Activated CD4-positive, alpha-beta T cell treated with anti-CD3 and anti-CD28 coated beads for 4 hours (primary cell): ENCODE data around the gene TAMALIN.

Experiments
- DNase-seq, 2 donors: peaks; one replicate each; pipeline ENCODE4 v3.0.0-alpha.2; 2020

Gene TAMALIN

GRCh38 chr12:52037248-52037861 is 30.6 kb downstream of the TAMALIN start:
- DNase-seq: no peak

- DNase-seq: no peak
Measured at GRCh38 chr12:52038447-52038846, 31.7 kb downstream of the TAMALIN start.

GRCh38 chr12:52041035-52041434 is 34.3 kb downstream of the TAMALIN start:
- no peak for DNase-seq

DNA sequence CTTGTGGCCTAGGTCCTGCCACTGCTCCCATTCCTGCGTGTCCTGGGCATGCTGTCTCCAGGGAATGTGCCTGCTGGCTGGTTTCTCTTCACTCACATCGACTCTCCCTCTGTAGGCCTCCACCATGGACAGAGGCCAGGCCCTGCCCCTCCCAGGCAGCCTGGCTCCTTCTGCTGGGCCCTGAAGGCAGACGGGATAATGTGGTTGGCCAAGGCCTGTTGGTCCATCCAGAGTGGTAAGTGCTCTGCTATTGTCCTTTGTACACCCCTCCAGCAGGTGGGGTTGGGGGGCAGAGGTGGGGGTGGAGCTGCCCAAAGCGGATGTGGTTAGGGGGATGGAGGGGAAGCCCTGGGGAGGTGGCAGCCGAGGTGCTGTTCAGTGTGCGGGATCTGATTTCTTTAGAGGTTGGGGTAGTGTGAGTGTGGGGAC is 35.0 kb downstream of the TAMALIN start:
- DNase-seq: no peak

DNA sequence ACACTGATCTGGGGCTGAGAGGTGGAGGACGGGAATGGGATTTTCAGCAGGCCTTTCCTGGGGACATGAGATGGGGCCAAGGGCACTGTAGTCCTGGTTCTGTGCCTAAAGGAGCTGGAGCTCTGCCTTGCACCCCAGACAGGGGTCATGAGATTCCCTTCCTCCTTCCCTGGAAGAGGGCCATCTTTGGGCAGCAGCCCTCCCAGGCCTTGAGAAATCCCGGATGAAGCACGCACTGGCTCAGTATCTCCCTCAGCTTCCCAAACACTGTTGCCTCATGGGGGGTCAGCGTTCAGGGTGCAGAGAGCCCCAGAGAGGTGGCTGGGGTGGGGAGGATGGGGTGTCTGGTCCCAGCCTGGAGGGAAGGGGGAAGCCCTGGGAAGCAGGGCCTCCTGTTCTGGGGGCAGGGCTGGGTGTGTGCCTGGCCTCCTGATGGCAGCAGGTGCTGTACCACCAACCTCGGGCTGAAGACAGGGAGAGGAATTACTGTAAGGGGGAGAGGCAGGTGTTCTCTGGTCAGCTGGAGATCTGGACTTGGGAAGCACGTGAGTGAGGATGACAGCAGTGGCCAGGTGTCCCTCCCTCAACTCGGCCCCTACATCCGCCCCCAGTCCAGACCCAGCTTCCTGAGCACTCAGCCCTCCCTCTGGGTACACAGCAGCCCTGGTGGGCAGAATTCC is 36.1 kb downstream of the TAMALIN start:
- DNase-seq: no peak

DNA sequence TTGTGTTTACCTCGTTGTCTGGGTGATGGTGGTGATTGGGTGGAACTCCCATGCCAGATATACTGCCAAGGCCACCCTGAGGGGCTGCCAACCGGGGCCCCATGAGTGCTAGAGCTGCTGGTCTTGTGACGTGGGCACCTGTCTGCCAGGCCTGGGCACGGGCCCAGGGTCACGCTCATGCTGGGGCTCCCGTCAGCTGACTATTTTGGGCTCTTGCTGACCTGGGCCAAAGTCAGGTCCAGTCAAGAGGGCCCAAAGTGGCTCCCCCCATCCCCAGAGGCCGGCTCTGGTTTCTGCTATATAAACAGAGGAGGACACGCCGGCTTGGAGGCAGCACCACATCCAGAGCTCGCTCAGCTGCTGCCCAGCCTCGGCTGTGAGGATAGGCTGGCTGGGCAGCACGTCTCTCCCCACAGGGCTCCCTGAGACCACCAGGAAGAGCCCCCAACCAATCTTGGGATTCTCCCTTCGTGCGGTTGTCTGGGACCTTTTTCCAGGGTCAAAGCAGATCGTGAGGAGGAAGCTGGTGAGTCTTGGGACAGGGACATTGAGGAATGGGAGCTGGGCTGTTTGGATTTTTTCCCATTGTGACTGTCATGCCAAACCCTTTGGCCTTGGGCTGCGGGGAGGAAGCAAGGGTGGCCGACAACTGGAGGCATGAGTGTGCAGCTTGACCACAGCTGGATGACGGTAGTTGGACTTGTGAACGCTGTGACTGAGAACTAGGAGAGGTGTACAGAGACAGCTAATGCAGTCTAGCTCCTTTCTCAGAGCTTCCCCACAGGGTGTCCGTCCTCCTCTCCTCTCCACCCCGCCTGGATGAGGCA is 36.9 kb downstream of the TAMALIN start:
- DNase-seq: no peak

DNA sequence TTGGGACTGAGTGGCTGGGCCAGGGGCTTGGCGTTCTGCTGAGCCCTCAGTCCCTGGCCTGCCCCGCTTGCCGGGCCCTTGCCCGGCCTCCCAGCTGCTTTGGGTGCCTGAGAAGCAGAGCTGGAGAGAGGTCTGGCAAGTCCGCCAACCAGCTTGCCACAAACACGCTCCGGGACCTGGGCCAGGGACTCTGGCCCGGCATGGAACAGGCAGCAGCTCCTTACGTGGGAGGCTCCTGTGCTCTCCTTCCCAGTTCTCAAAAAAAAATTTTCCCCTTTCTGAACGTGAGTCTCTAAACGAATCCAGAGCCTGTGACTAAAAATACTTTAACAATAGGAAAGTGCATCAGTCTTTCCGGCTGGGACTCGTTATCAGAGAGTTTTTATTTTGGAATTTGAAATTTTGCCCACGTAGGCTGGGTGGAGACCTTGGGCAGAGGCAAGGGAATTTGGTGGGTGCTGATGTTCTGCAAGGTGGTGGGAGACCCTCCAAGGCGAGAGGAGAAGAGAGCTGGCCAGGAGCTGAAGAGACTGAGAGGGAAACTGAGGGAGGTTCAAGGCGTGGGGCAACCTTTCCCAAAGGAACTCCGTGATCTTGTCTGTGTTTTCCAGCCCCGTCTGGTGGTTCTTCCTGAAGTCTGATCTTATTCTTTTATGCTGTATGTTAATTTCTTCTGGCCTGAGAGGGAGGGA is 37.7 kb downstream of the TAMALIN start:
- no peak for DNase-seq

DNA sequence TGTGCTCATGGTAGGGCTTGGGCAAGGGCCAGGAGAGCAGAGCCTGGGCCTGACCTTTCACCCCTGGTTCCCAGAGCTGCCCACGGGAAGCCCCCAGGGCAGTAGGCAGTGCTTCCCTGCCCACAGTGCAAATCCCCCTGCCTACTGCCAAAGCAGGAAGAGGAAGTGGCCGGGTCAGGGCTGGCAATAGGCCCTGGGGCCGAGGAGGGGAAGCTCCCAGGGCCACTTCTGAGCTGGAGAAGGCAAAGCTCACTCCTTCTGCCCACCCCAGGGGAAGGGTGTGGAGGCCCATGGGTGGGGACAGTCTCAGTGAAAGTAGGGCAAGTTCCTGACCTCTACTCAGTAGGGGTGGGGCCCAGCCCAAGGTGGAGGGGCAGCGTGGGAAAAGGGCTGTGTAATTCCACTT is 39.1 kb downstream of the TAMALIN start:
- DNase-seq: no peak

DNA sequence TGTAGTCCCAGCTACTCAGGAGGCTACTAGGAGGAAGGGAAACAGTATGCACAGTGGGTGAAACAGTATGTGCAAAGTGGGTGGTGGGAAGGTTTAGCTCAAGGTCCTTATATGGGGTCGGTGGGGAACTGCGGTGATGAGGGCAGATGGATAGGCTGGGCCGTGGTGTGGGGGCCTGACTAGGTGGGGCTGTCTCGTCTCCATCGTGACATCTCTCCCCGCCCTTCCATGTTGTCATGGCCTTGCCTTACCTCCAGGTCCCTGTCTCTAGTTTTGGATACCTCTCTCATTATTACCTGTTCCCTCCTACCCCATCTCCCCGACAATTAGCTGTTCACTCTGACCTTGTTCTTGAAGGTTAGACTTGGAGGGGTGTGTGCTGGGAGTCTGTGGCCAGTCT is 40.1 kb downstream of the TAMALIN start:
- DNase-seq: no peak

DNA sequence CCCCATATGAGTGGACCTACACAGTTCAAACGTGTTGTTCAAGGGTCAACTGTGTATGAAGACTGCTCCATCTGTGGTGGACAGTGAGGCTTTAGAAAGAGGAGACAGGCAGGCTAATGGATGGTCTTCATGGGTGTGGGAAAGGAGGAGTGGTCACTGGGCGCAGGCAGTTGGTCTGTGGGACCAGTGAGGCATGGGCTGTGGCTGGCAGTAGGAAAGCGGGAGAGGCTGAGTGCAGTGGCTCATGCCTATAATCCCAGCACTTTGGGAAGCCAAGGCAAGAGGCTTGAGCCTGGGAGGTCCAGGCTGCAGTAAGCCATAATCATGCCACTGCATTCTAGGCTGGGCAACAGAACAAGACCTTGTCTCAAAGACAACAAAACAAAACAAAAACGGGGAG is 42.5 kb downstream of the TAMALIN start:
- DNase-seq: no peak

- DNase-seq: no peak
Measured at GRCh38 chr12:52049688-52050087, 42.9 kb downstream of the TAMALIN start.

DNA sequence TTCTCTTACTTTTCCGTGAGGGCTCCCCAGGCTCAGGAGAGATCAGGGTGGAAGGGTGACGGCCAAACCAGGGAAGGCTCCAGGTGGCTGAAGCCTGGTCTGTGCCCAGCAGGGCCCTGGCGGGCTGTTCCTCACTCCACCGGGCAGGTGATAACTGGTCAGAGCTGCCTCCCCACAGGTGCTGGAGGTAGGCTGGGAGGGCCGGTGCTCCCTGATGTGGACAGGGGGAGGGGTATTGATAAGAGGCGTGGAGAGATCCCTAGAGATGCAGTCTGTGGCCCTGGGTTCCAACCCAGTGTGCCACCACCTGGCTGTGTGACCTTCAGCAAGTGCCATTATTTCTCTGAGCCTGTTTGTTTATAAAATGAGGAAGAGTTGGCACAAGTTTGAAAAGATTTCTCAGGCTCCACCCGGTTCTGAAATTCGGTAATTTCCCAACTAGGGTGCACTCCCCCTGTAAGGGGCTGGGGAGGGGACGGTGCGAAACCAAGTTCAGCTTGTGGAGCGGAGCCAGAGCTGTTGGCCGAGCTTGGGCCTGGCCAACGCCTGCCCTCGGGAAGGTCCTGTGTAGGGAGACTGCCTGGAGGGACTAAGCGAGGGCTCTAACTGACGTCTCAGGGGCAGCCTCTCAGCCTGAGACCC is 43.5 kb downstream of the TAMALIN start:
- peak in 1 of 2 donors; percentile 53 for DNase-seq

DNA sequence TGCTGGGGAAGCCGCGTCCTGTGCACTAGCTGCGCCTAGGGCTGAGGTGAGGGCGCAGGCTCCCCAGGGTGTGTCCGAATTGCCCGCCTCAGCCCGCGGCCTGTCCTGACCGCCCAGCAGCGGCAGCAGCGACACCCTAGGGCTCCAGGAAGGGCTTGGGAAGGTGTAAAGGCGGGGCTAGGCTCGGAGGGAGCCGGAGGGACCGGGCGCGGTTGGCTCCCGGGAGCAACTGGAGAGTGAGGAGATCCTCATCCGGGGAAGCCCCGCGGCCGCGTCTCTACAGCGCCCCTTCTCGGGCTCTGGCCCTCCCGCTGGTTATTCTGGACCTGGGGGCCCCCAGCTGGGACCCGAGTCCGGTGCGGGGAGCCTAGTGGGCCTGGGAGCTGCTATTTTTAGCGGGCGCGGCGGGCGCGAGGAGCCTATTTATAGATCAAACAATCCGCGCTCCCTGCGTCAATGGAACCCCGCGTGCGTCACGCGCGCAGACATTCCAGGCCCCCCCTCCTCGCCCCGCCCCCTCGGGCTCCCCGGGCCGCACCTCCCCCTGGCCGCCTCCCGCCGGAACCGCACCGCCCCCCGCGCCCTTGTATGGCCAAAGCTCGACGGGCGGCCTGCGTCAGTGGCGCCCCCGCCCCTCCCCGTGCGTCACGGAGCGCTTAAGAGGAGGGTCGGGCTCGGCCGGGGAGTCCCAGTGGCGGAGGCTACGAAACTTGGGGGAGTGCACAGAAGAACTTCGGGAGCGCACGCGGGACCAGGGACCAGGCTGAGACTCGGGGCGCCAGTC is 44.2 kb downstream of the TAMALIN start, which contains the start of gene NR4A1:
NR4A1 (plus strand) TSS at position 685 of the 784 bp plus-strand sequence. CDS start 2,887 bp downstream, outside the sequence.
- DNase-seq: peak; percentile 100

DNA sequence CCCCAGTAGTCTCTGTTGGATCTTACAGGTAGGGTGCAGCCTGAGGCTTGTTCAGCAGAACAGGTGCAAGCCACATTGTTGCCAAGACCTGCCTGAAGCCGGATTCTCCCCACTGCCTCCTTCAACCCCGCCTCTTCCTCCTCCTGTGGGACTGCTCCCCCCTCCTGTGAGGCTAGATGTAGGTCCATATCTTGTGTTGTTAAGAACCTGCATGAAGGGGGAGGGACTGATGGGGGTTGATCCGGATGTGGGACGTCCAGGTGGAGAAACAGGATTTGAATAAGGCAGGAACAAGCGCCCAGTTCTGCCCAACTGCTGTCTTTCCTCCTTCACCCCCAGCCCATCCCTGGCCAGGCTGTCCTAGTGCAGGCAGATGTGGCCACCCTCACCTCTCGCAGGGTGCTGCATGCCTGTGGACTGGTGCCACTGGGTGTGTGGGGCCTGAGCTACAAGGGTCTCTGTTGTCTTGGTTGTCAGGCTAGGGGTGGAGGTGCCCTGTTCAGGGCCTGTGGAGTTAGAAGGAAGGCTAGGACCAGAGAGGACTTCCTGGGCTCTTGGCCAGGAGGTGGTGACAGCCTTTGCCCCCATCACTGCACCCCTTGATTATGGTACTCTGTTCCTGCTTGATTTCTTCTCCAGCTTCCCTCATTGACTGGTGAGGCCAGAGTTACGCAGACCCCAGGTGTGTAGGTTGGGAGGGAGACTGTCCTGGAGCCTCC is 45.9 kb downstream of the TAMALIN start:
- no peak for DNase-seq

DNA sequence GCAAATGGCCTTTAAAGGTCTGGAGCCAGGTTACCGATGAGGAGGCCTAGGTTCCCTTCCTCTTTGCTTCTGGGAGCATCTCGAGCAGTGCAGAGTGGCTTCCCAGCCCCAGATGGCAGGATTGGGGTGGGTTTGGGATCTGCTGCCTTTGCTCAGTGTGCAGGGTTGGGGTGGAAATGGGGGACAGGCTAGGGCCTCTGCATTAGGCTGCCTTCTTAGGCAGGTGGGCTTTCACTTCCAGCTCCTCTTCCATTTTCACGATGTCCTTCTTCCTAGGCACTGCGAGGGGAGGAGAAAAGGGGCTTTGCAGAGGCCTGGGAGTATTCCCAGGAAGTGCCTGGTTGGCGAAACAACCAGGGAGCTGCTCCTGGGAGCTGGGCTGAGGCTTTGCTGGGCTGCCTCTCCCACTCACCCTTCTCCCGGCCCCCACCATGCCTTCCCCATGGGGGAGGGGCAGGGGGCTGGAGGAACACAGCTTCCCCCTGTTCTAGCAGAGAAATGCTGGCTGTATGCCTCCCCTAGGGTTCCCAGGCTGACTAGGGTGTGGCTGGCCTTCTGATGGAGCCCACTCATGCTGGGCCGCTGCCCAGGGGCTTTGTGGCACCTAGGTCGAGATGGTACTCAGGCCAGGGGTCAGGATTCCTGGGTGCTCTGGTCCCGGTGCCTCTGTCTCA is 46.9 kb downstream of the TAMALIN start:
- no peak for DNase-seq

GRCh38 chr12:52054231-52054832 is 47.6 kb downstream of the TAMALIN start:
- no peak for DNase-seq

GRCh38 chr12:52054833-52055730 is 48.3 kb downstream of the TAMALIN start:
- DNase-seq: no peak

DNA sequence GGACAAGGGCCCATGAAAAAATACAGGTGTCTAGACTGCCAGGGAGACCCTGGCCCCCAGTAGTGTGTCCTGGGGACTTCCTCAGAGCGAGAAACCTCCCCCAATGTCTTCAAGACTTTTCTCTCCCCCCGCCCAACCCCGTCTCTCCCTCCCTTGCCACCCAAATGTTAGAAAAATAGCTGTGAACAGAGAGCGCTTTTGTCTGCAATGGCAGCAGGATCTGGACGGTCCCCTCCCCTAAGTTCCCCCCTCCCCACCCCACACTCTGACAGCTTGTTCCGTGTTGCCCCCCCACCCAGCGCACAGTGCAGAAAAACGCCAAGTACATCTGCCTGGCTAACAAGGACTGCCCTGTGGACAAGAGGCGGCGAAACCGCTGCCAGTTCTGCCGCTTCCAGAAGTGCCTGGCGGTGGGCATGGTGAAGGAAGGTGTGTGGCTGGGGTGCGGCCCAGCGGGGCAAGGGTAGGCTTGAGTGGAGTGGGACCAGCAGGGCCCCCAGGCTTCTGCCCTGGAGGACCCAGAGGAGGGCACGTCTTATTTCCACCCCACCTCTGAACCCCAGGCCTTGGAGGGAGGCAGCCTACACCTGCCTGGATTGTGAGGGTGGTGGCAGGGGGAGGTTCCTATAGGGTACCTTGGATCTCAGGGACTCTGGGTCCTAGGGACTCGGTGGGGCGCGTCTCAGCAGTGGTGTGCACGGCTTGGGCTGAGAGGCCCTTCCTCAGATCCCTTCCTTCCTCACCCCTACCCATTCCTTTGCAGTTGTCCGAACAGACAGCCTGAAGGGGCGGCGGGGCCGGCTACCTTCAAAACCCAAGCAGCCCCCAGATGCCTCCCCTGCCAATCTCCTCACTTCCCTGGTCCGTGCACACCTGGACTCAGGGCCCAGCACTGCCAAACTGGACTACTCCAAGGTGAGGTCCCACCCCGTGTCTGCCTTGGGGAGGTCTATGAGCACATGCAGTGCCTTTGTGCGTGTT is 49.3 kb downstream of the TAMALIN start:
- DNase-seq: no peak
